ENCODE data around the gene CYTH4.

GRCh38 chr22:37337204-37337943, 55.1 kb downstream of the CYTH4 start:
- no peak for TF ChIP-seq EP300 (IDR thresholded peaks at IDR 0.05)
- TF ChIP-seq POLR2A (IDR thresholded peaks at IDR 0.05), result no peak

Data from ovary (tissue), 1 donor.